DMS153 (cell line): Measurements from ENCODE around the gene SIM2.

Experiments used
- DNase-seq: peaks from one replicate; lab custom pipeline; 2025; lab: John Stamatoyannopoulos, UW

The SIM2 gene

DNA sequence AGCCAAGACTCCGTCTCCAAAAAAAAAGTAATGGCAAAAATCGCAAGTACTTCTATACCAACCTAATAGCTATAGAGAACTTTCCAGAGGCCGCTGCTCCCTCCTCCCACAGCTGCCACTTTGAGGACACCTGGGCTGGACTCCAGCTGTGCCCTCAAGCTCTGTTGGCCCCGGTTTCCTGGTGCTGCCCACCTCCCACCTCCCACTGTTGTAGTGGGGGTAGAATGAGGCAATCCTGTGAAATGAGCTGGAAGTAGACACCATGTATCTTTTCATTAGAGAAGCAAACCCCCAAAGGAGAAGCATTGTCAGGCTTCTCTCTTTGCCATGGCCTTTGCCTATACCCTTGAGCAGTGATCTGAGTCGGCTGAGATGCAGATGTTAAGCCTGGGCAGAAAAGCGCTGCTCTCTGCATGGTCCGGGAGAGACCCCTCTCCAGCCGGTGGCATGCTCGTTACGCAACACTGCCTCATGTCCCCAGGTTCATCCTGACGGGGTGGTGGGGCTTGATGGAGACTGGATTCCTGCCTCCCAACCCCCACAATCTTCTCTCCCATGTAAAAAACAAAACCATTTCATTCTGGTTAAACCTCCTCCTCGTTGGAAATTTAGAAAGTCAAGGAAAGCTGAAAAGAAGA, 39.7 kb downstream of the SIM2 start:
- no peak for DNase-seq

DNA sequence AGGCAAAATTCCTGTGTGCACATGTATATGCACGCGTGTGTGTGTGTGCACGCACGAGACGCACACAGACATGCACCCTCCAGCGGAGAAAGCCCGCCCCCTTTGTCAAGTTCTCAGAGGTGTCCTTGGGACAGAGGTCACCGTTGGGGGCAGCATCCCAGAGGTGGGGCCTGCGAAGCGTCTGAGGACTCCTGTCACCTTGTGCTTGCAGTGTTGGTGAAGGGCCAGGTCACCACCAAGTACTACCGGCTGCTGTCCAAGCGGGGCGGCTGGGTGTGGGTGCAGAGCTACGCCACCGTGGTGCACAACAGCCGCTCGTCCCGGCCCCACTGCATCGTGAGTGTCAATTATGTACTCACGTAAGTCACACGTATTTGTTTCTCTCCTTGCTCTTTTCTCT, 42.6 kb downstream of the SIM2 start:
- DNase-seq: no peak

DNA sequence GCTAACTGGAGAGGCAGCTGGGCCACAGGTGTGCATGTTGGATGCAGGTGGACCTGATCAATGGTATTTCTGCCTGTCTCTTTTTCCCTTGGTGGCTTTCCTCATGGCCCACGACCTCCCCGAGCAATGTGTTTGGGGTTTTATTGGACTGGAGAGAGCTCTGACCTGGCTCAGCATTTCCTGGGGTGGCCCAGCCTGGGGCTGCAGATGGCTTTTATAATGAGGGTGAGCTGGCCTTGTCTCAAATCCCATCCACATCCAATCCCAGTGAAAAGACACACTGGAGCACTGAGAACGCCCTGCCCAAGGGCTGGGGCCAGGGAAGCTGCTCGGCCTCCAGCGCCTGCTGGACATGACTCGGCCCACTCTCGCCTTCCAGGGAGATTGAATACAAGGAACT, 44.1 kb downstream of the SIM2 start:
- DNase-seq: no peak

DNA sequence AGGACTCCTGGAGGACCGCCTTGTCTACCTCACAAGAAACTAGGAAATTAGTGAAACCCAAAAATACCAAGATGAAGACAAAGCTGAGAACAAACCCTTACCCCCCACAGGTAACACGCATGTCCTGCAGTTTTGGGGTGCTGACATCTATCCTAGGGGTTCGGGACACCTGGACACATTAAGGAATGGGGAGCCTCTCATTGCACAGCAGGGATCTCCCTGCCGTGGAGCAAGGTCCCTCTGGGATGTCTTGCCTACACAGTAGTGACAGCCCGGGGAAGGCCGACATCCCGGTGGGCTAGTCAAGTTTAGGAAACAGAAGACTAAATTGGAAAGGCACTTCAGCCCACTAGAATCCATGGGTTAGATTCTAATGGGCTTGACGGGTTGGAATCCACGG, 44.5 kb downstream of the SIM2 start:
- no peak for DNase-seq

DNA sequence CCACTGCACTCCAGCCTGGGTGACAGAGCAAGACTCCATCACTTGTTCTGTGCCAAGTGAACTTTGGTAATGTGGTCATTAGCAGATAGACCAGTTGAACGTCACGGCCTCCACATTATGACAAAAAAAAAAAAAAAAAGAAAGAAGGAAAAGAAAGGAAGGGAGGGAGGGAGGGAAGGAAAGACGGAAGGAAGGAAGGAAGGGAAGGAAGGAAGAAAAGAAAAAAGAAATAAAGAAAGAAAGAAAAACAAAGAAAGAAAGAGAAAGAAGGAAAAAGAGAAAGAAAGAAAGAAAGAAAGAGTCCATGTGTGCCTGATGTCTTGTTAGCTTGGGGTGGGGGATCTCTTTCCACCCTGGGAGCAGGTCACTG, 45.3 kb downstream of the SIM2 start:
- DNase-seq: no peak

DNA sequence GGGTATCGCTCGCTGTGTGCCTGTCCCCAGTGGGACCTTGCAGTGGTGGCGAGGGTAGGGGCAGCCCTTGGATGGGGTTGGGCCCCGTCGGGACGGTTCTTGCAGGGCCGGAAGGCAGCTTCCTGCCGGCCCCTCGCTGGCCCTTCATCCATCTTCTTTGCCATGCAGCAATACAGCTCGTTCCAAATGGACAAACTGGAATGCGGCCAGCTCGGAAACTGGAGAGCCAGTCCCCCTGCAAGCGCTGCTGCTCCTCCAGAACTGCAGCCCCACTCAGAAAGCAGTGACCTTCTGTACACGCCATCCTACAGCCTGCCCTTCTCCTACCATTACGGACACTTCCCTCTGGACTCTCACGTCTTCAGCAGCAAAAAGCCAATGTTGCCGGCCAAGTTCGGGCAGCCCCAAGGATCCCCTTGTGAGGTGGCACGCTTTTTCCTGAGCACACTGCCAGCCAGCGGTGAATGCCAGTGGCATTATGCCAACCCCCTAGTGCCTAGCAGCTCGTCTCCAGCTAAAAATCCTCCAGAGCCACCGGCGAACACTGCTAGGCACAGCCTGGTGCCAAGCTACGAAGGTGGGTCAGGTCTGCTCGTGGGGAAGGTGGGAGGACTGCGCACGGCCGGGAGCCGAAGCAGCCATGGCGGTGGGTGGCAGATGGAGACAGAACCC, 45.8 kb downstream of the SIM2 start:
- peak; percentile 41 for DNase-seq

DNA sequence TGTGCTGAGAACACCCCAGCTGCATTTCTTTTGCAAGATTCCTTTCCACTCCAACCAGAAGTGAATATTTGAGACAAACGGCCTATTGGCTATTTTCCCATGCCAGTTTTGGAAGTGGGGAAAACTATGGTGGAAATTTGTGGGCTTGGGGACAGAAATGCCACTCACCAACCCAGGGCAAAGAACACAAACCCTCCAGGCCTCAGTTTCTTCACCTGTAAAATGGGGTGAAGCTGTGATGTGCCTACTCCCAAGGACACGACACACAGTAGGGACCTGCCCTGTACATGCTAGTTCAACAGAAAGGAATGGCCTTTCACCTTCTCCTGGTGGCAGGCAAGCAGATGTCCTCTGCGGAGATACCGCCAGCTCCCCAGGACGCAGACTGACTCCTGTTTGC, 46.5 kb downstream of the SIM2 start:
- DNase-seq: no peak

DNA sequence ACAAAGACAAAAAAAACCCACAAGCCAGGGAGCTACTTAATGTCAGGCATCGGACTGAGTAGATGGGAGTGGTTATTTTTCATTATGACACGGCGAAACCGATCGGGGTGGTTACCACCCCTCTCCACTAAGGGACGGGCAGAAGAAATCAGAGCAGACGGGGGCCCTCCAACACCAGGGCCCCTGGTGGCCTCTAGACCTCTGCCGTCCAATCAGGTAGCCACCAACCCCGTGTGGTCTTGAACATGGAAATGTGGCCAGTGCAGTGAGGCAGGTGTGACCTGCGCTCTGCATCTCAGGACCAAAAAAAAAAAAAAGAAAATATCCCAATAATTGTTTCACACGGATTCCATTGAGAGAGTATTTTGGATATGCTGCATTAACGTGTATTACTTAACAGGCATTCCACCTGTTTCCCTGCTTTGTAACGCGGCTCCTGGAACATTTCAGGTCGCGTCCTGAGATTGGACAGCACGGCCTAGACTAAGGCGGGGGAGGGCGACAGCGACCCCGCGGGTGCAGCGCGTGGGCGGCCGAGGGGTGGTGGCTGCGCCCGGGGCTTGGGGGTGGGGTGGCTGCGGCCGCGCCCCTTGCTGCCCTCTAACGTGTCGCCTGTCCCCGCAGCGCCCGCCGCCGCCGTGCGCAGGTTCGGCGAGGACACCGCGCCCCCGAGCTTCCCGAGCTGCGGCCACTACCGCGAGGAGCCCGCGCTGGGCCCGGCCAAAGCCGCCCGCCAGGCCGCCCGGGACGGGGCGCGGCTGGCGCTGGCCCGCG, 48.3 kb downstream of the SIM2 start:
- no peak for DNase-seq

DNA sequence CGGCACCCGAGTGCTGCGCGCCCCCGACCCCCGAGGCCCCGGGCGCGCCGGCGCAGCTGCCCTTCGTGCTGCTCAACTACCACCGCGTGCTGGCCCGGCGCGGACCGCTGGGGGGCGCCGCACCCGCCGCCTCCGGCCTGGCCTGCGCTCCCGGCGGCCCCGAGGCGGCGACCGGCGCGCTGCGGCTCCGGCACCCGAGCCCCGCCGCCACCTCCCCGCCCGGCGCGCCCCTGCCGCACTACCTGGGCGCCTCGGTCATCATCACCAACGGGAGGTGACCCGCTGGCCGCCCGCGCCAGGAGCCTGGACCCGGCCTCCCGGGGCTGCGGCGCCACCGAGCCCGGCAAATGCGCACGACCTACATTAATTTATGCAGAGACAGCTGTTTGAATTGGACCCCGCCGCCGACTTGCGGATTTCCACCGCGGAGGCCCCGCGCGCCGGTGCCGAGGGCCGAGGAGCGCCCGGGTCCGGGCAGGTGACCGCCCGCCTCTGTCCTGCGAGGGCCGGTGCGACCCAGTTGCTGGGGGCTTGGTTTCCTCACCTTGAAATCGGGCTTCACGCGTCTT, 49.0 kb downstream of the SIM2 start:
- no peak for DNase-seq

DNA sequence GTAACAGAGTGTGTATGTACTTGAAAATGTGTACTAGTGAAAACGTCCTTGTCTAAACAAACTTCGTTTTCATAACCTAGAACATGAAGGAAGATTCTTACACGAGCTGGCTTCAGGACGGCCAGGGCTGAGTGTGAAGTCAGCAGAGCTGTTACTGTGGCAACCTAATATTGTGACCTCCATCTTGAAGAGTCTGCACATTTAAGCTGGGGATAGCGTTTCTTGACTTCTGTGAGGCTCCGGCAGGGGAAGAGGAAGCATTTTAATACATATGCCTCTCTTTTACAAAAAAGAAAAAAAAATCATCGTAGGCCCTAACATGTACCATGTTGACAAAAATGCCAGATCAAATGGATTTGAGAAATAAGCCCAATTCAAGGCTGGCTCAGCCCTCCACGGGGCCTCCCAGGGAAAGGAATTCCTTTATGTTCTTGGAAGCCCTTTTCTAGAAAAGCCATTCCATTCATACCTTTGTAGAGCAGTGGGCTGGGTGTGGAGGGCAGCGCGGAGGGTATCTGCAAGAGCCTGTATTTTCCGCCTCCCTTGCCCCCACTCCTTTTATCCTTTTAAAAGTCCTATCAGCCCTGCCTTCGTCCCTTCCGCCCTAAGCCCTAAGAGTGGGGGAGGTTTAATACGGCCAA, 51.1 kb downstream of the SIM2 start:
- no peak for DNase-seq

DNA sequence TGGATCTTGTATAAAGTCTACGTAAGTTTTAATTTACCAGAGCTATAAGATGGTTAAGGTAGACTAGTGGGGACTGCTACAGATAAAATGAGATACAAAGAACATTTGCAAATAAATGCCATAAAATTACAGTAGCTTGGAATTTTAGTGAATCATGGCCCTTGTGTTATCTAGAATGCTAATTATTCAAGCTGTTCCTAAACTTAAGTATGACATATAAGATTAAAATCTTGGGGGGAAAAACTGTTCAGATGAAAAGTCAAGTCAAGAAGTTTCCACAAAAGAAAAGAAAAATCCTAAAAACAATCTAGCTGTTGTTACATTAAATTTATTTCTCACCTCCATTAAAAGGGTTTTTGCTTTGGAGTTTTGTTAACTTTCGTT, 51.7 kb downstream of the SIM2 start:
- no peak for DNase-seq

DNA sequence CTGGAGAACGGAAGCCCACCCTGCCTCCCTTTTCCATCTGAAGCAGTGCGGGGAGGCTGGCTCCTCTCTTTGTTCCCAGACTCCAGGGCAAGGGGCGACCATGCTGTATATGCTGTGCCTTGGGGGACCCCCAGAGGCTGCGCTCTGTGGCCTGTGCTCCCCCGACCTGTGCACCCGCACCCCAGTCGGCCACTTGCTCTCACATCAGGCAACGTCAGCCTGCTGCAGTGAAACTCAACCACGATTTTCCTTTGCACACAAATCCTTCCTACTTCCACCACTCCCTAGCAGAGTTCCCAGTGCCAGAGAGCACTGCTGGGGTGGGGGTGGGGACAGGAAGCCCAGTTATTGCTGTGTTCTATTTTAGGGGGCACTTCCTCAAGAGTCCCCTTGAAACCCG, 52.5 kb downstream of the SIM2 start:
- DNase-seq: no peak

DNA sequence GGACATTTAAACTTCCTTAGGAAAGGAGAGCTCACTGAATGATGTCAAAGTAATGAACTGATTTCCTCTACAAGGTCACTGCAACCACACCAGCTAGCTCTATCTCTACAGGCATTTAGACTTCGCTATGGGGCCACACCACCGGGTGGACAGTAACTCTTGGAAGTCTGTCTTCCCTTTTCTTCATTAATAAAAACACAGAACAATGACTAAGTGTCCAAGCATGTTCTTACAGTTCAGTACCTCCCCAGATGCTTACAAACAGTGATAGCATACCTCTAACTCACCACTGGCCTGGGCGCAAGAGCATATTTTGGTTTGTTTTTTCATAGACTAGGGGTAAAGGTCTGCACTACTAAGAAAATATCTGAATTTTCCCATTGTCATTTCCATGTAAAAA, 54.6 kb downstream of the SIM2 start:
- no peak for DNase-seq

DNA sequence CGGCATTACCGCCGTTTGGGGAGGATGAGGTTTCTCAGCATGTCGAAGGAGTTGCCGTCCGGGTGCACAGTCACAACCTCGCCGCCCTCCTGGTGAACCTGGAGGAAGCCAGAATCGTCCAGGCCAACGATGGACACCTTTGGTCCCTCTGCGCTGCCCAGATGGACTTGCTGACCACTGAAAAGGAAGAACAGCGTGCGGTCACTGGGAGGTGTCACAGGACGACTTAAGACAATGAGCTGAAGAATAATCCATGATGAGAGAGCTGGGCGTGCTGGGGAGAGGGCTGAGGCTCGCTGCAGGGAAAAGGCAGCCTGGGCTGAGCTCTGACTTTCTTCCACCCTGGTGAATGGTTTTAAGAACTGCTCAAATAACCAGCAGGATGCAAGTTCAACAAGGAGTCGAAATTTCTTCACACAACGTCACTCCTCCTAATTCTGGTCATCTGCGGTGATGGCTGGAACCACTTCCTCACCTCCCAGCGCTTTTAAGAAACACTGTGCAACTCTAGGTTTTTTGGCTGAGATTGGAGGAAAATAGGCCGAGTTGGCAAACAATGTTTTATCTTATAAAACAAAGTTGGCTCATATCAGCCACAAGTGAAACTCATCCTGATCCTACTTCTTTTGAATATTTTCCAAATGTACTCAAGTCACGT, 55.5 kb downstream of the SIM2 start:
- DNase-seq: no peak

DNA sequence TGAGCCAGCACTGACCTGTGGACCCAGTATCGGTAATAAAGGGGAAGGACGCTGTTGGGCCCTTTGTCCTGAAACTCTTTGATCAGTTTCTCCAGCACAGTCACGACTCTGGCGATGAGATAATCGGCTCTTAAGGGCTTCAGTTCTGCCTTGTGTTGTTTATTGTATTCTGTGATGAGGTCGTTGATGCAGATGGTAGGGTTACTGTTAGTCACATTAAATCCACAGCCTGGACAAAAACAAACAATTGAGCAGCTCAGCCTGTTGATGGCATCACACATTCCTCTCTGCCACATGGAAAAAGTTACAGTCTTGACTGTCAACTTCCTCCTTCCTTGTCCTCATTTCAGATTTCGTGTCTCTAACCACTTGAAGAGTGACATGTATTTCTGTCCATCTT, 57.6 kb downstream of the SIM2 start:
- no peak for DNase-seq

DNA sequence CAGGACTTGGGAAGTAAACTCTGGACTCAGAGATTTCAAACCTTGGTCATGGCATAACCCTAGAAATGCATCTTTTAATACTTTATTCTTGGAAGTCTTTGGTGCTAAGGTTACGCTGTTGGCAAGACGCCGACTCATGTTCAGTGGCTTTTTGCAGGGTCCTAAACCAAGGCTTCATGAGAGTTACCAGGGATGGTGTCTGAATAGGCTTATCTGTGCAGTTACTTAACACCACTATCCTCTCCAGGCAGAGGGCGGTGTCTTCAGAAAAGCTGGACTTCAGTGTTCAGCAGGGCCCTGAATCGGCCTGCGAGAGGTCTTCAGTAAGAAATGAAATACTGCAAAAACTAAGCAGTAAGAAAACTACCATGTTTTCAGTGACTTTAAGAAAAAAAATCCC, 58.3 kb downstream of the SIM2 start:
- no peak for DNase-seq

DNA sequence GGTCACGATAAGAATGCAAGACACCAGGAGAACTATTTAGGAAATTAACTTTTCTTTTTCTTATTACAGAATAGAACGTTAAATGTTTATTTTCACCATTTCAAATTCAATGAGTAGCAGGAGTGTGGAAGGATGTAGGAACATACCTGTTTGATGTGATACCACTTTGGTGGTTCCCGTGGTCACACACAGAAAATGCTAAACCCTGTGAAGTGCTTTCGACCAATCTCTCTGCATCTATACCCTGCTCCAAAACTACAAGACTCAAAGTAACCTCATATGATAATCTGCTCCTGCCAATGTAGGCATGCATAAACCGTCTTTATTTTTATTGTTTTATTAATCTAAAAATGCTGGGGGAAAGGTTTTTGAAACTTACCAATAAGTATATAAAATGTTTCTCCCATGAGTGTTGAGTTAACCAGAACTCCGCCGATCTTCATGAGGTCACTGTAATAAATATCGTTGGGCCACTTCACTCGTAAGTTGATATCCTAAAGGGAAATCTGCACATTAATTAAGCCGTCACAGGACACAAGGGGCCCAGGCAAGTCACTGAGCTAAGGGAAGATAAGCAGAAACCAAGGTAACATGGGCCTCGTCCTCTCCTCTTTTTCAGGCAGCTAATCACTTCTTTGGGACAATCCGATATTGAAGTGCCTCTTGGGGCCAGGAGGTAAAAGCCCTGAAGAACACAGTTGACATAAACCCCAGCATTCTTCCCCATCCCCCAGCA, 60.6 kb downstream of the SIM2 start:
- no peak for DNase-seq

DNA sequence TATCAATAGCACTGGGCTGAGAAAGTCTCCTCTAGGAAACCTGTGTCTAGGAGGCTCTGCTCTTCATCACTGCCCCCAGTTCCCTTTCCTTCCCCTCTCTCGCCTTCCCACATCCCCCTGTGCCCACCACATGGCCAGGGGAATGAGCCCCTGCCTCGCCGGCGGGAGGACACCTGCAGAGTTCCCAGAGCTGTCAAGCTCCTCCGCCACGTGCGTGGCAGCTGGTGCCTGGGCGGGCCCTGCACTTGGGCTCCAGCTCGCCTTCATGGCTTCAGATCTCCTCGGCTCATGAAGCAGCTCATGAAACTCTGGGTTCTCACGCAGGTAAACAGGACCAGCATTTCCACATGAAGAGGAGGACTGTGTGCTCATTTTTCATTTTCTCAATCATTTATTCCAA, 62.8 kb downstream of the SIM2 start:
- DNase-seq: no peak

DNA sequence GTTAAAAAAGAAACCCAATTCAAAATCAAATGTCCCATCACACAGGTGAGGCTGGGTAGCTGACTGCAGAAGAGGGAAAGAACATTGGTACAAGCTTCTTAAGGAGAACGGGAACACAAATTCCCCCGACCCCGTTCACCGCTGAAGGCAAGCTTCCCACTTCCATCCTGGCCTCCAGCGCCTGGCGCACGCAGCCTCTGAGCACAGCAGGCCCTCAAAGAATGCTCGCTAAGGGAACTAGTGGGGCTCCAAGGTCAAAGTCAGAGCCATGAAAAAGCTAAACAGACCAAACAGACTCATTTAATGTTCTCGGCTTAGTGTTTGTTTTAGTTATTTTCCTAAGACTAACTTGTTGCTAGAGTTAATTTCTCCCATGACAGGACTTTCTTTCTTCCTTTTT, 63.7 kb downstream of the SIM2 start:
- no peak for DNase-seq

DNA sequence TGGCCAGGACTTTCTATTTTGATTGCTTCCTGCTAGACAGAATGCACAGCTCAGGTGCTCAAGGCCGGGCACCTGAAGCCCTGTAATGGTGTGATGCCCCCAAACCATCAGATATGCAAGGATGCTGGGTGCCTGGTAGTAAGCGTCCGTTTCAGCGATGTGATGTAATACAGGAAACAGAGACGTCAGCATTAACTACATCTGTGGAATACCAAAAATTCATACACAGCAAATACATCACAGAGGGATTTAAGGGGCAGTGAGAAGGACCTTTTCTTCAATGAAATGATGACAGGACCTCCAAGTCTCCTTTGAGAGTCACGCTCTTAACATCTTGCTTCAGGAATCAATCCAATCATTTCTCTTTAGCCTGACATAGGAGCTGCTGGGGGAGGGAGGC, 64.4 kb downstream of the SIM2 start:
- no peak for DNase-seq

DNA sequence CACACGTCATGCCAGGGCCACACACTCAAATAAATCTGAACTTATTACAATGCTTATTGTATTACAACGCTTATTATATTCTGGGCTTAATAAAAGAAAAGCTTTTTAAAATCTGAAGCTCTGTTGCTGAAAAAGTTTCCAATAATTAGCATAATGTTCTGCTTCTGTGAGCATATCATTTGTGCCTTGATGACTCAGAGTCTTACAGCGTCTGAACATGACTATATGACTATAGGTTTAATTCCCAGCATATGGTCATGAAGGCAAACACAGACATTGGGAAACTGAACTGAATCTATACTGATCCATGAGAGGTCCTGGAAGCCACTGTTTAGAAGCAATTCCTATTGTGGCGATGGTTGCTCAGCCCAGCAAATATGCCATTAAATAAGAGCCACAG, 66.3 kb downstream of the SIM2 start:
- DNase-seq: no peak

DNA sequence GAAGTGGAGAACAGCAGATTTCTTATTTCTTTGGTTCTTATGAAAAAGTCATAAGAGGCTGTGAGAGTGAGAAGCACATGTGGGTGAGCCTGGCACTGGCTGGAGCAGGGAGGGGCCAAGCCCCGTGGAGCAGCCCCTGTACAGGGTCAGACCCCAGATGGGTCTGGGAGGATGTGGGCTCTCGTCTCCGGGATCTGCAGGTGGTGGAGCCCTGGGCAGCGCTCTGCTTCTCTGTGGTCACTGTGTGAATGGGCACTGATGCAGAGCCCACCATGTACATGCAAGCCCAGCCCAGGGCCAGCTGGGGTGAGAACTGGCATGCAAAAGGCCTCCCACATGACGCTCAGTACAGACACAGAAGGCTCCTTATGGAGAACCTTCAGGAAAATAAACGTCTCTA, 67.6 kb downstream of the SIM2 start:
- DNase-seq: no peak
